T follicular helper cell (primary cell): ENCODE data around the gene ENDOG.

ENCODE experiments used
- DNase-seq: peaks from one replicate; pipeline ENCODE4 v3.0.0-alpha.2; 2020; ENCODE audit warnings: low read depth

The ENDOG gene

DNA sequence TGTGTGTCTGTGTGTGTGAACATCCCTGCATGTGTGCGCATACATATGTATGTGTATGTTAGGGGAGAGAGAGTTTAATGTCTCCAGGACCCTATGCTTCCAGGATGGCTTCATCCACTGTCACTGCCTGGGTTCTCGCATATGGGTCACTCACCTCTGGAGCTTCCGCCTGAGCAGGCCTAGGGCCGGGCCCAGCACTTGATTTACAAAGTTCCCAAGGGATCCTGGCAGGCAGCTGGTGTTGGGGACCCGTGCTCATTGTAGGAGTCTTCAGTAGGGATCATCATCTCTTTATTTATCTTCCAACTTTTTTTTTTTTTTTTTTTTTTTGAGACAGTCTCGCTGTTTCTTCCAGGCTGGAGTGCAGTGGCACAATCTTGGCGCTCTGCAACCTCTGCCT, 18.2 kb upstream of the ENDOG start:
- DNase-seq: no peak

DNA sequence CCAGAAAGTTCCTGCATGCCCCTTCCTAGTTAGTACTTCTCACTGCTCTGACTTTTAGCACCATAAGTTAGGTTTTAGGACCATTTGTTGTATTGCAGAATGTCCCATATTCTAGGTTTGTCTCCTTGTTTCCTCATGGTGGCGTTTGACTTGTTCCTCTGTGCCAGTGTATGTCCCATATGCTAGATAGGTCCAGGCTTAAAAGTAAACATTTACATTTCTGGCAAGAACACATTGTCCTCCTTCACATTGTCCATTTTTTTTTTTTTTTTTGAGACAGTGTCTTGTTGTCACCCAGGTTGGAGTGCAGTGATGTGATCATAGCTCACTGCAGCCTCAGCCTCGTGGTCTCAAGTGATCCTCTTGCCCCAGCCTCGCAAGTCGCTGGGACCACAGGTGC, 15.8 kb upstream of the ENDOG start:
- DNase-seq: no peak

DNA sequence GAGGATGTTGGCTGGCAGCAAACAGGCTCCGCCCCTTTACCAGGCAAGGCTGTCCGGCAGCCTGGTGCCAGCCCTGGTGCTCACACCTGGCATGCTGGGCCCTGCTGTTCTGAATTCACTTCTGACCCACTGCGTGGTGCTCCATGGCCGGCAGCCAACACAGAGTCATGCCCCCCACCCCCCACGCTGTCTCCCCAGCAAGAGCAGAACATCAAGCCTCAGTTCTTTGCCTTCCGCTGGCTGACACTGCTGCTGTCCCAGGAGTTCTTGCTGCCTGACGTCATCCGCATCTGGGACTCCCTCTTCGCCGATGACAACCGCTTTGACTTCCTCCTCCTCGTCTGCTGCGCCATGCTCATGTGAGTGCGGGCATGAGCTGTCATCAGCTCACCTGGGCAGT, 12.6 kb upstream of the ENDOG start:
- no peak for DNase-seq

DNA sequence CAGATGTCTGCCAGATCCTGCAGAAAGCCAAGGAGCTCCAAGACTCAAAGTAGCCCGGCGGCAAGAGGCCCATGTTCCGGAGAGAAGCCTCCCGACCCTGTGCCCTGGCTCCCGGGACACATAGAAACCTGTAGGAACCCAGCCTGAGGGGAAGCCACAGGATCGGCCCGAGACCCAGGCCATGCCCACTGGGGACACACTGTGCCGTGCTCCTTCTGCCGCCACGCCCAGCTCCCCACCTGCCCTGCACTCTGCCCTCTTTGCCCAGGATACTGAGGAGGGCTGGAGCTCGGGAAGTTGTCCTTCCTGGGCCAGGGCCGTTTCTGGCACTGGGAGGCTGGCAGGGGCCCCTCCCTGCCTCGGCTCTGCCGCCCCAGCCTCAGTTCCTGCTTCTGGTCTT, 10.5 kb upstream of the ENDOG start:
- DNase-seq: no peak

DNA sequence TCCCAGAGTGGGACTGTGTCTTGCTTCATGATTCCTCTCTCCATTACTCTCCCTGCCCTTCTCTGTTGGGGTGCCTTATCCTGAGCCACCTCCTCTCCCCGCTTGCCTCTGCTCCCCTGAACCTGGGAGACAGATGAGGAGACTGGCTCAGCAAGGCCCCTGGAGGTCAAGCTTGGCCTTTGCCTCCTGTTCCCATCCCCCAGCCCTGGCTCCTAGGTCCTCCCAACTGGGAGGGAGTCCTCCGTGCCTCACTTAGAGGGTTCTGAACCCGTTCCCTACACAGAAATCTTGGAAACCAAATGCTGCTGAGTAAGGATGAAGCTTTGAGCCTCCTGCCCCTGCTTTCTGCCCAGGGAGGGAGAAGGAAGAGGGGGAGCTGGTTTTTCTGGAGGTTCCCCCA, 9.8 kb upstream of the ENDOG start:
- DNase-seq: no peak

DNA sequence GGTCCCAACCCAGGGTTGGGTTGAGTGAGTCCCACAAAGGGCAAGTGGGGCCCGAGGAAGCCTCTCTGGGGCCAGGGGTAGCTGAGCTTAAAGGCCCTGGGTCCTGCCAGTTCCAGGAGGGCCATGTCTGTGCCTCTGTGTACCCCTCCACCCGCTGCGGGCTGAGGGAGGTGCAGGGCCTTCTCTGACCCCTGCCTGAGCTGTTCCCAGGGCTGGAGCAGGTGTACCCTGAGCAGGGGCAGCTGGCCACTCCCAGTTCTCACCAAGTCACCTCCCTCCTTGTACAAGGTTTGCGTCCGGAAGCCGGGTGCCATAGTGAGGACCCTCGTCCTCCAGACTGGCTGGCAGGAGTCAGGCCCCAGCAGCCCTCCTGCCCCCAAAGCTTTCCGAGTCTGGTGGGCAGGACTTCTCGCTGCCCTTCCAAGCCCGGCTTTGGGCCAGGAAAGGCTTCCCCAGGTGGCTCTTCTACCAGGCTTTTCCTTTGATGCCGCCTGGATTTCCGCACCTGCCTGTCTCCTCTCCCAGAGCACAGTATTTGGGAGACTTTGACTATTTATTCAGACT, 9.2 kb upstream of the ENDOG start:
- no peak for DNase-seq

DNA sequence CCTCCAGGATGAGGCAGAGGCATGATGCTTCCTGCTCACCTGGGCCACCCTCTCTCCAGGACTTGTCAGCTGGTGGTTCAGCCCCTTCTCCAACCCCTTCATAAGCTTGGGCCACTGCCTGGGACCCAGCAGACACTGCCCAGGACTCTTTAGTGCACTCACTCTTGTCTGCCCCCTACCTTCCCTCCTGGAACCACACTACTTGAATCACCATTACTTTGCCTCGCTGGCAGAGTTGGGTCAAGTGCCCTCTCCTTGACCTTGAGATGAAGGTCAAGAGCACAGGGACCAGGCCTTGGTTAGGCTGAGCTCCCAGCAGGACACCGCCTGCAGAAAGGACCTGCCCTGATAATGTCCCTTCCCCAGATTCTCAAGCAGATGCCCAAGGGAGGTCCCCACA, 8.5 kb upstream of the ENDOG start:
- no peak for DNase-seq

DNA sequence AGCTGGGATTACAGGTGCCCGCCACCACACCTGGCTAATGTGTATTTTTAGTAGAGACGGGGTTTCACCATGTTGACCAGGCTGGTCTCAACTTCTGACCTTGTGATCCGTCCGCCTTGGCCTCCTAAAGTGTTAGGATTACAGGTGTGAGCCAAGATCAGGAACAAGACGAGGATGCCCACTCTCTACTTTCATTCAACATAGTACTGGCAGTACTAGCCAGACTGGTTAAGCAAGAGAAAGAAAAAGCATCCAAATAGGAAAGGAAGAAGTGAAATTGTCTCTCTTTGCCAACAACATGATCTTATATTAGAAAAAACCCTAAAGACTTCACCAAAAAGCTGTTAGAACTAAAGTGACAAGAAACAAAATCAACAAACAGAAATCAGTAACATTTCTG, 7.4 kb upstream of the ENDOG start:
- DNase-seq: no peak

DNA sequence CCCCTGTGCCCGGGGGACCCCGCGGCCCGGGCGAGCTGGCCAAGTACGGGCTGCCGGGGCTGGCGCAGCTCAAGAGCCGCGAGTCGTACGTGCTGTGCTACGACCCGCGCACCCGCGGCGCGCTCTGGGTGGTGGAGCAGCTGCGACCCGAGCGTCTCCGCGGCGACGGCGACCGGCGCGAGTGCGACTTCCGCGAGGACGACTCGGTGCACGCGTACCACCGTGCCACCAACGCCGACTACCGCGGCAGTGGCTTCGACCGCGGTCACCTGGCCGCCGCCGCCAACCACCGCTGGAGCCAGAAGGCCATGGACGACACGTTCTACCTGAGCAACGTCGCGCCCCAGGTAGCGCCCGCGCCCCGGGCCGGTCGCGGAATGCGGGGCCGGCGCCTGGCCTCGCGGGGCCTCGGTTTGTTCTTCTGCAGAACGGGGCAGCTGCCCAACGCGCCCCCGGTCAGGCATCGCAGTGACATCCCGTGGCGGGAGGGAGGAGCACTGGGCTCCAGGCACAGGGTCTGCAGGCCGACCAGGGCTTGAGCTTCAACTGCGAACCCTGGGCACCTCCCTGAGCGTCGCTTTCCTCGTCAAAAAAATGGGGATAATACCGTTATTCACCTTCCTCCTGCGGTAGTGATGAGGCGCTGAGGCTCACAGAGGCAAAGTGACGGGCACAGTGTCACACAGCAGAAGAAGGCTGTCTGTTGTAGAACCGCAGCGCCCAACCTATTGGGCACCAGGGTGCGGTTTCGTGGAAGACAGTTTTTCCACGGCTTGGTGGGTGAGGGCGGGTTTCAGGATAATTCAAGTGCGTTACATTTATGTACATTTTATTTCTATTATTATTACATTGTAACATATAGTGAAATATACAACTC, 777 bp downstream of the ENDOG start:
- peak; percentile 28 for DNase-seq

DNA sequence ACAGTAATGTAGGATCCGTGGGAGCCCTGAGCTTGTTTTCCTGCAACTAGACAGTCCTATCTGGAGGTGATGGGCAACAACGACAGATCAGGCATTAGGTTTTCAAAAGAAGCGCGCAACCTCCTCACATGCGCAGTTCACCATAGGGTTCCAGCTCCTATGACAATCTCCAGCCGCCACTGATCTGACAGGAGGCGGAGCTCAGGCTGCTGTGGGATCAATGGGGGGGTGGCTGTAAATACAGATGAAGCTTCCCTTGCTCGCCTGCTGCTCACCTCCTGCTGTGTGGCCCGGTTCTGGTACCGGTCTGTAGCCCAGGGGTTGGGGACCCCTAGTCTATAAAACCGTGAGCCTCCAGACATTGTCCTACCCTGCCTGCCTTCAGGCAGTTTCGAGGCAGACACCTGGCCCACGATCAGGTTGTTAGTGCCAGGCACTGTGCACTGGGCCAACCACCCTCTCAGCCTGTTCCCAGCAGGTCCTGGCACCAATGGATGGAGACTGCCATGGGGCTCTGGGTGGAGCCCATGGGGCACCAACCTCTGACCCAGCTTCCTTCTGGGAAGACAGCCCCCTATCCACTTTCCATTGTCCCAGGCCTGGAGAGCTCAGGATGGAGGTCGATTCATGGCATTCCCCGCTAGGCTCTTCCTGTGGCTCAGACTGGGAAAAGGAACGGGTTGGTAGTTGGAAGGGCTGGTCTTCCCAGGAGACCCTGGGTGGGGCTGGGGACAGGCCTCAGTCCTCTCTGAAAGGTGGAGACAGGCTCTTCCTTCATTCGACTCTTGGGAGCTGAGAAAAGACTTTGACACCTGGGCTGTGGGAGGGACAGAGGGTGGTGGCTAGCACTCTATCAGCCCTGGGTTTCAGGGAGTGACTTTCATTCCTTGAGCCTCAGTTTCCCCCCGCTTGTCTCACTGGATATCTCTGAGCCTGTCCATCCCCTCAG, 1.7 kb downstream of the ENDOG start:
- no peak for DNase-seq

DNA sequence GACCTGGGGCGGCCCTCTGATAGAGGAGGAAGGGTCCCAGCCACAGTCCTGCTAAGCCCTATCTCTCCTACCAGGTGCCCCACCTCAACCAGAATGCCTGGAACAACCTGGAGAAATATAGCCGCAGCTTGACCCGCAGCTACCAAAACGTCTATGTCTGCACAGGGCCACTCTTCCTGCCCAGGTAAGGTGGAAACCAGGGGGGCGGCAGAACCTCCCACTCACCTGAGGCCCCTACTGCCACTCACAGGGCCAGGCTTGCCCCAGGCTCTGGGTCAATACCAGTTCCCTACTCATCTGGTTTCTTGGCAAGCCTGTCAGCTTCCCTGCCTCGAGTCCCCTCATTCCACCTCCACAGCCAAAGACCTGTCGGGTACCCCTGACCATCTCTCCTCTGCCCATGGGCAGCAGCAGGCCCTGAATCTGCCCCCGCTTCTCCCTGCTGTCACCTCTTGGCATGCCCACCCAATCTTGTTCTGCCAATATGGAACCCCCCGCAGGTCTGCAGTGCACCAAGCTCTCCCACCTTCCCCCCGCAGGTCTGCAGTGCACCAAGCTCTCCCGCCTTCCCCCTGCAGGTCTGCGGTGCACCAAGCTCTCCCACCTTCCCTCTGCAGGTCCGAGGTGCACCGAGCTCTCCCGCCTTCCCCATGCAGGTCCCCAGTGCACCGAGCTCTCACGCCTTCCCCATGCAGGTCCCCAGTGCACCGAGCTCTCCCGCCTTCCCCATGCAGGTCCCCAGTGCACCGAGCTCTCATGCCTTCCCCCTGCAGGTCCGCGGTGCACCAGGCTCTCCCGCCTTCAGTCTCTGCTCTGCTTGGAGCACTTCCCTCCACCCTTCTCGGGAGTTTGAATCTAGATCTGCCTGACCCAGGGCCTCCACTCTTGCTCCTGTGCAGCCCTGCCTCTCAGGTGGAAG, 2.6 kb downstream of the ENDOG start:
- no peak for DNase-seq

DNA sequence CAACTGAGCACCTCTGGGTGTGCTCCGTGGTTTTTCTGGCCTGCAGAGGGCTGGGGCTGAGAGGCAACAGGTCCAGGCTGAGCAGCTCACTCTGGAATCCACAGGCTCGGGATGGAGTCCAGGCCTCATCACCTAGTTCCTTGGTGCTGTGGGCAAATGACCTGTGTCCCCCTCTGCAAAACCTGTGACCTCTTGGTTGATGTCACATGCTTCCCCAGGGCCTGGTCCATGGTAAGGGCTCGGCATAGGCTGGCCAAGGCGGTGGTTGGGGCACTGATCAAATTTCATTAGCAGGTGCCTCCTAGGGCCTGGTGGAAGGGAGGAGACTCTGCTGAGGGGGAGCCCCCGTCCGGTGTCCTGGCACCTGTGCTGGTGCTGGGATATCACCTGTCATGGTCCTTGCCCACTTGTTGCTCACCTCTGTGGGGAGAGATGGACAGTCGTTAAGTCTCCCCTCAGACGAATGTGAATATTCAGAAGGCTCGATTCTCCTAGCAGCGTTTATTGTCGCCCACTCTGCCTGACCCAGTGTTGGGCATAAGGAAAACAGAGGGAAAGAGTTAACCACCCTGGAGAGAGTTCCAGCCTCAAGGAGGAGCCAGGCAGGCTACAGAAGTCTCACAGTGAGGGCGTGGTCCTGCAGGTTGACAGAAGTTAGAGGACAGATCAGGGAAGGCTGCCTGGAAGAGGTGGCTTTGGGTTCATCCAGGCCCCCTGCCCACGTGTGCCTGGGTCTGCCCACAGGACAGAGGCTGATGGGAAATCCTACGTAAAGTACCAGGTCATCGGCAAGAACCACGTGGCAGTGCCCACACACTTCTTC, 3.5 kb downstream of the ENDOG start:
- no peak for DNase-seq

DNA sequence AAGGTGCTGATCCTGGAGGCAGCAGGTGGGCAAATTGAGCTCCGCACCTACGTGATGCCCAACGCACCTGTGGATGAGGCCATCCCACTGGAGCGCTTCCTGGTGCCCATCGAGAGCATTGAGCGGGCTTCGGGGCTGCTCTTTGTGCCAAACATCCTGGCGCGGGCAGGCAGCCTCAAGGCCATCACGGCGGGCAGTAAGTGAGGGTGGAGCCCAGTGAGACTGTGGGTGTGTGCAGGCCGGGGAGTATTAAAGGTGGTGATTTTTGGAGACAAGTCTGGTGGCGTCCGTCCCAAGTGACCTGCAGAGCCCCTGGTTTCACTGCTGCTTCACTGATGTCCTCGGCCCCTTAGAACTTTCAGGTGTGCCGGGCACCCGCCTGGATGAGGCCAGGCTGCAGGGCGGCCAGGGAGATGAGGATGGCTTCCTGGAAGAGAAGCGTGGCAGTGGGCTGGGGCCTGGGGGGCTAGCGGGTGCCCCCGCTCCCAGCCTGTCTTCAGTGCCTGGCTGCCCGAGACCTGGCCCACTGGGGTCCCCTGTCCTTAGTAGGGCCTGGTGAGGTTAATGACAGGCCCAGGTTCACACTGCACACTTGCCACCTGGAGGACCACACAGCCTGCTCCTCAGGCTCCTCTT, 4.2 kb downstream of the ENDOG start:
- DNase-seq: no peak

DNA sequence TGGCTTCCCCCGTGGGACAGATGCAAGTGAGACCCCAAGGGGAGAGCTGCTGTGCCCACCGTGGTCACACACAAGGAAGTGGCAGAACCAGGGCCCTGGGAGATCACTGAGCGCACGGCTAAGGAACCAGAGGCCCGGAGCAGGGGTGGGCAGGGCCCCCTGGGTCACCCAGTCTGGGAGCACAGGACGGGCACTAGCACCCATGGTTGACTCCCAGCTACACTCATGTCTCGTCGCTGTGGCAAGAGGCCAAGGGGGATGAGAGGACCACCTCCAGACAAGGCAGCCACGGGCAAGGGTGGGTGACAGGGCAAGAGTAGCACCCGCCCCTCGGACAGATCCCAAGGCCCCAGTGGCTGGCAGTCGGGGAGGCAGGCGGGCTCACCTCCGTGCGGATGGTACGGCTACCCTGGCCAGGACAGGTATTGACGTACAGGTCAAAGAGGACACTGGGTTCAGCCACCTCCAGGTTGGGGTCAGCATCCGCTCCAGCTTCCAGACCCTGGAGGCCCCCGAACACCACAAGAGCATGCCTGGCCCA, 5.1 kb downstream of the ENDOG start:
- DNase-seq: no peak

DNA sequence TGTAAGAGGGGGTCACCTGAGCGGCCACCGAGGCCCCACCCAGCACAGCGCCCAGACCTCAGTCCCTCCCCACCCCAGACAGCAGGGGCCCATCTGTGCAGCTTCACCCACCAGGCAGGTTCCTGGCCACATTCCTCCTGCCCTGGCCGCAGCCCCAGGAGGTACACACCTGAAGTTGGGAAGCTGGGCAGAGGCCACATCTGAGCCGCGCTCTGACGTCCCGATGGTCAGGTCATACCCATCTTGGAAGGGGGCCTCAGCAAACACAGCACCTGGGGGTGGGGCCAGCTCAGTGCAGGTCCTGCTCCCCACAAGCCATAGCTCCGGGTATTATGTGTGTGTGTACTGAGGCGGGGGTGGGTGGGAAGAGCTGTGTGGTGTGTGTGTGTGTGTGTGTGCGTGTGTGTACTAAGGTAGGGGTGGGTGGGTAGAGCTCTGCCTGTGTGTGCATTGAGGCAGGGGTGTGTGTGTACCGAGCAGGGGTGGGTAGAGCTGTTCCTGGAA, 5.7 kb downstream of the ENDOG start:
- no peak for DNase-seq

DNA sequence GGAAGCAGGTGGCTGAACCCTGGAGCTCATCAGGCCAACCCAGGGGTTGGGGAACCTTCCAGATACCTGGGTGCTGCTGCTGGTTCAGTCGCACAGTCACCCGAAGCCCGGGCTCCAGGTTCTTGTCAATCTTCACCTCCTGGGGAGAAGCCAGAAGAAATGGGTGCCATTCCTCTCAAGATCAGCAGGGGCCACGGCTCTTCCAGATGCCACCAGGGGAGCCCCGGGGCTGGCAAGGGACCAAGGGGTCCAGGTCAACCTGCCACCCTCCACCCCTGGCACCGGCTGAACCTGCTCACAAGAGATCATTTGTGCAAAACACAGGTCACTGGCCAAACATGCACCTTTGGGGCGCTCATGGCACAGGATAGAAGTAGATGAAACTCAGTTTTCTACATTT, 6.6 kb downstream of the ENDOG start:
- no peak for DNase-seq

DNA sequence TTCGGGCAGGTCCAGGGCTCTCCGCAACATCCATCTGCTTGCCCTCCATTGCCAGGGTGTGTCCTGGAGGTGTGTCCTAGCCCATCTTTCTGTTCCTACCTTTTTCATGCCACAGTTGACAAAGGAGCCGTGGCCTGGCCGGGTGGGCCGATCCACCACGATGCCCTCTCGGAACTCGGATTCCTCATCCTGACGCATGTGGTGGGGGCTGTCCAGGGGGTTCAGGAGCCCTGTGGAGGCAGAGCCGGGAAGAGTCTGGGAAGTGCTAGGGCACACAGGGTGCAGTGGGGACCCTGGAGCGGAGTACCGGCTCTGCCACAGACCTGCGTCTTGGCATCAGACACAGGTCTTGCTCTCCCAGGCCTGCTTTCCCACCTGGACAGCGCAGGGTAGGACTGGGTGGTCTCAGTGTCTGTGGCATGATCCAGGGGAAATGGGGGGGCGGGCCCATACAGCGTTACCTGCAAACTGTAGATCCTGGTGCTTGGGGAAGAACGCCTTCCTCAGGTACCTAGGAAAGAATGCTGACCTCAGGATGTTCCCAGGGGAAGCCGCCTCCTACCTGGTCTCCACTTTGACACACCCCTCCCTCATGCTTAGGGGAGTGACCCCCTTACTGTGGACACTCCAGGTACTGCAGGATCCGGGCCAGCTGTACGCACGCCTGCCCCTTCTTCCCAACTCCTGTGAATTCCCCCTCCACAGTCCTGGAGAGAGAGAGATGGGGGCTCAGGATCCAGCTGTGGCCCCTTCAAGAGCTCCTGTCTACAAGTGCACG, 7.8 kb downstream of the ENDOG start:
- DNase-seq: no peak

DNA sequence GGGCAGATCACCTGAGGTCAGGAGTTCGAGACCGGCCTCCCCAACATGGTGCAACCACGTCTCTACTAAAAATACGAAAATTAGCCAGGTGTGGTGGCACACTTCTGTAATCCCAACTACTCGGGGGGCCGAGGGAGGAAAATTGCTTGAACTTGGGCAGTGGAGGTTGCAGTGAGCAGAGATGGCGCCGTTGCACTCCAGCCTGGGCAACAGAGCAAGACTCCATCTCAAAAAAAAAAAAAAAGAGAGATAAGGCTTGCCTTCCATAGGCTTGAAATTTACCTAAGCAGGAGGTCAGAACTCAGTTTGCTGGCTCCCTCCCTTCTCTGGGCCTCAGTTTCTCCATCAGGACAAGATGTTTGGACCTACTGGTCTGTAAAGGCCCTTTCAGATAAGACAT, 10.0 kb downstream of the ENDOG start:
- DNase-seq: no peak
